Activated CD8-positive, alpha-beta memory T cell treated with anti-CD3 and anti-CD28 coated beads, Interleukin-2, amount 50 U/mL, for 4 hours (primary cell): ENCODE results near the gene TPCN1.

Experiments used
- DNase-seq: peaks from one replicate; pipeline ENCODE4 v3.0.0-alpha.2; 2020

Gene TPCN1

GRCh38 chr12:113242560-113242959, 21.3 kb downstream of the TPCN1 start:
- DNase-seq: no peak

GRCh38 chr12:113244047-113244460, 22.8 kb downstream of the TPCN1 start:
- DNase-seq: no peak

- no peak for DNase-seq
Observed at GRCh38 chr12:113244478-113244958, 23.3 kb downstream of the TPCN1 start.

- DNase-seq: no peak
Observed at GRCh38 chr12:113245695-113246477, 24.6 kb downstream of the TPCN1 start.

GRCh38 chr12:113246478-113247122, 25.3 kb downstream of the TPCN1 start:
- no peak for DNase-seq

- DNase-seq: no peak
Observed at GRCh38 chr12:113247123-113248050, 26.1 kb downstream of the TPCN1 start.

GRCh38 chr12:113248051-113248825, 27.0 kb downstream of the TPCN1 start:
- DNase-seq: no peak

- DNase-seq: no peak
Observed at GRCh38 chr12:113248842-113249435, 27.7 kb downstream of the TPCN1 start.

GRCh38 chr12:113249546-113249945, 28.3 kb downstream of the TPCN1 start:
- DNase-seq: no peak

- no peak for DNase-seq
Observed at GRCh38 chr12:113250045-113250444, 28.8 kb downstream of the TPCN1 start.

- DNase-seq: no peak
Observed at GRCh38 chr12:113251404-113252070, 30.3 kb downstream of the TPCN1 start.

- DNase-seq: no peak
Observed at GRCh38 chr12:113252494-113252893, 31.2 kb downstream of the TPCN1 start.

GRCh38 chr12:113253532-113254285, 32.4 kb downstream of the TPCN1 start:
- no peak for DNase-seq

GRCh38 chr12:113254298-113254697, 33.0 kb downstream of the TPCN1 start:
- no peak for DNase-seq

GRCh38 chr12:113257564-113257963, 36.3 kb downstream of the TPCN1 start:
- no peak for DNase-seq

- DNase-seq: no peak
Observed at GRCh38 chr12:113260127-113260526, 38.9 kb downstream of the TPCN1 start.

- no peak for DNase-seq
Observed at GRCh38 chr12:113260636-113261300, 39.5 kb downstream of the TPCN1 start.

GRCh38 chr12:113261847-113262470, 40.7 kb downstream of the TPCN1 start:
- DNase-seq: no peak

GRCh38 chr12:113262710-113263109, 41.4 kb downstream of the TPCN1 start:
- no peak for DNase-seq
